HFF-Myc (cell line): ENCODE results near the gene EDC4.

Source experiments
- DNase-seq: peaks from one replicate; pipeline ENCODE4 v3.0.0-alpha.2; 2011; ENCODE audit warnings: low read depth; ENCODE audit errors: extremely low read depth
- H3K4me3 ChIP-seq: replicated peaks from 2 replicates; pipeline ENCODE4 v1.5.1; 2011; ENCODE audit warnings: low read depth, mild to moderate bottlenecking, control low read depth, low read length
- TF ChIP-seq, protein P1 (sequence below): IDR thresholded peaks from 2 replicates; pipeline ENCODE4 v1.5.1; 2012; ENCODE audit warnings: mild to moderate bottlenecking, low read depth, low read length, control low read depth; ENCODE audit errors: missing control alignments

The EDC4 gene

DNA sequence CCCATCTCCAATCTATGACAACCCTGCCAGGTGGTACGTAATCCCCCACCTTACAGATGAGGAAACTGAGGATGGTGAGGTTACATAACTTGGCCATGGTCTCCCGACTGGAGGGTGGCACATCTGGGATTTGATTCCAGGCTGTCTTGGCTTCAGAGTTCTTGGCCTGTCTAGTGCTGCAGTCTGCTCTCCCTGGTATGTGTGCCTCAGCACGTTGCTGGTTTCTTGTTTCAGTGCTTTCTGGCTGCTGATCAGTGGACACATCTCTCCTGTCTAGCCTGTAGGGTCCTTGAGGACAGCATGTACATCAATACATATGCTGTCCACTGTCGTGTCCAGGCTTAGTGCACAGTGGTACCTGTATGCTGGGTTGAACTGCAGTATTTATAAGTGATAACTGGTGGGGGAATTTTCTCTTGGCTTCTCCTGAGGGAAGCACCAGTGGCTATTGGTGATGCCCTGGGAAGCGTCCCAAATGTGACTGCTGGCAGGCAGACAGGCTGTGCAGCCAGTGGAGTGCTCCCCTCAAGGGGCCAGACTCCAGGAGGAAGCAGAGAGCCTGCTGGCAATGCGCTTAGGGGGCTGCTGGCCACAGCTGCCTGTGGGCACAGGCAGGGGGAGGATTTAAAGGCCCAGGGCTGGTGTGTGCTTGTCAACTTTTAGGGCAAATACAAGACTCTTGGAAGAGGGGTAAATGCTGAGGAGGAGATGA lies 44.4 kb downstream of the EDC4 start:
- no peak for DNase-seq
- no peak overlapping the region for H3K4me3 ChIP-seq
- TF ChIP-seq, protein P1, sequence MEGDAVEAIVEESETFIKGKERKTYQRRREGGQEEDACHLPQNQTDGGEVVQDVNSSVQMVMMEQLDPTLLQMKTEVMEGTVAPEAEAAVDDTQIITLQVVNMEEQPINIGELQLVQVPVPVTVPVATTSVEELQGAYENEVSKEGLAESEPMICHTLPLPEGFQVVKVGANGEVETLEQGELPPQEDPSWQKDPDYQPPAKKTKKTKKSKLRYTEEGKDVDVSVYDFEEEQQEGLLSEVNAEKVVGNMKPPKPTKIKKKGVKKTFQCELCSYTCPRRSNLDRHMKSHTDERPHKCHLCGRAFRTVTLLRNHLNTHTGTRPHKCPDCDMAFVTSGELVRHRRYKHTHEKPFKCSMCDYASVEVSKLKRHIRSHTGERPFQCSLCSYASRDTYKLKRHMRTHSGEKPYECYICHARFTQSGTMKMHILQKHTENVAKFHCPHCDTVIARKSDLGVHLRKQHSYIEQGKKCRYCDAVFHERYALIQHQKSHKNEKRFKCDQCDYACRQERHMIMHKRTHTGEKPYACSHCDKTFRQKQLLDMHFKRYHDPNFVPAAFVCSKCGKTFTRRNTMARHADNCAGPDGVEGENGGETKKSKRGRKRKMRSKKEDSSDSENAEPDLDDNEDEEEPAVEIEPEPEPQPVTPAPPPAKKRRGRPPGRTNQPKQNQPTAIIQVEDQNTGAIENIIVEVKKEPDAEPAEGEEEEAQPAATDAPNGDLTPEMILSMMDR, result no peak

DNA sequence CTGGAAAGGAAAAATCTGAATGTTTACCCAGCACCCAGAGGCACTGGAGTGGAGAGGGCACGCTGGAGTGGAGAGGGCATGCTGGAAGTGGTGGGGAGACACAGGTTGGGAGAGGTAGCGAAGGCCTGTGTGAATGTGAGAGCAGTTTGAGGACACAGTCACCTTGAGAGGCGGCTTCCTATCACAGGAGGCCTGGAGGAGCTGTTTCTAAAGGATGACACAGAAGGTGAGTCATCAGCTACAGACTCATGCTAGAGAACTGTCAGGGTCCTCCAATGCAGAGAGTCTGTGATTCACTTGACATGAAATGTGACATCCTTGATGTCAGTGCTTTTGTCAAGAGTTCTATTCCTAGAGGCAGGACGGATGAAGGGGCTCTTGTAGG lies 45.0 kb downstream of the EDC4 start:
- peak; percentile 40 for DNase-seq

DNA sequence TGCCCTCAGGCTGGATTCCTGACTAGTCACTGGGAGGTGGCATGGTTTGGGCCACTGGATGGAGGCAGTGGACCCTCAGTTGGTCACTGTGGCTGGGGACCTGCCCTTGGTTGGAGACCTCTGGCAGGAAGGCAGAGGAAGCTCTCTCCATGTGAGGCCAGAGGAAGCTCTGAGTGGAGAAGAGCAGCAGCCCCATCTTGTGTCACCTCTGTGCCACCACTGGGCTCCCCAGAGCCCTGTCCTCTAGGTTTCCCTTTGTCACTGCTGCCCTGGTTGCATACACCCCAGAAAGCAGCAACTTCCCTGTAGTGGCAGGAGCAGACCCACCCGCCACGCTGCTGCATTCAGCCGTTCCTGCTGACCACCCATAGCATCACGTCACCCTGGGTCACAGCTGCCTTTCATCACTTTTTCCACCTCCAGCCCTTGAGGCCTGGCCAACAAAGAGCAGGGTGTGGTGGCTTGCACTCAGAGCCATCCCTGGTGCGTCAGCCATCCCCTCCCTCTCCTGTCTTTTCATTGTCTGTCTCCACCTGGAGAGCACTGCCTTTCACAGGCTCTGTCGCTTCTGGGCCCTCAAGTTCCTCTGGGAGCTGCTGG lies 46.9 kb downstream of the EDC4 start:
- H3K4me3 ChIP-seq, result no peak overlapping the region
- no peak for DNase-seq
- TF ChIP-seq, protein P1, result peak; percentile 7

More for the DNA sequence above, 45.0 kb downstream of the EDC4 start:
- no peak overlapping the region for H3K4me3 ChIP-seq
- TF ChIP-seq, protein P1, result no peak

DNA sequence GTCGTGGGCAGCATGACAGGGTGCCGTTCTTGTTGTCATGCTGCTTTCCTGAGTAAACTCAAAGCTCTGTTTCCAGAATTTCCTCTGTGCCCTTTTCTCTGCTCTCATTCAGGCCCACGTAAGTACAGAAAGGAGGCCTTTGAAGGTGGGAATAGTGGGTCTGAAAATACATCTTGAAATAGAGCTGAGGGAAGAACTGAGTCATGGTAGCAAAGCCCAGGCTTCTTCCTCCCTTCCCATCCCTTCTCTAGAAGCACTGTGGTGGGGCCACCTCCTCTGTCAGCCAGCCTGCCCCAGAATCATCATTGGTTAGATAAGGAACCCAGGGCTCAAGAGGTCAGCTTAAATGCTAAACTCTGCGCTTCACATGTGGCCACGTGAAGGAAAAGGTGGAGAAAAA lies 49.4 kb downstream of the EDC4 start:
- no peak overlapping the region for H3K4me3 ChIP-seq
- TF ChIP-seq, protein P1, result no peak
- no peak for DNase-seq

DNA sequence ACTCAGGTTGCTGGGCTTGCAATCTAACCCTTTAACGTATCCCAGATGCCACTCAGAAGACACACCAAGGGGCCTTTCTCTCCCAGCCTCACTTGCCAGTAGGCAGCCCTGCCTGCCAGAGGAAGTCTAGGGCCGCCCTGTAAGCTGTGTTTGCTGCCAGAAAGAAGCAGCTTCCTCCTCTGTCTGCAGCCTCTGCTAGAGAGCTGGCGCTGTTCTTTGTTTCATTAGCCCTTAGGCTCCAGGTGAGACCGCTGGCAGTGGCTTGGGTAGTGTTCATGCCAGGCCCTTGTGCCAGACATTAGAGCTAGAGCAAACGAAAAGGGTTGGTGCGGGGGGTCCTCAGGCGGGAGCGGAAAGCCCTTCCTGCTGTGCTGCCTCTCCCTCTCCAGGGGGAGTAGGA lies 49.9 kb downstream of the EDC4 start:
- H3K4me3 ChIP-seq, result no peak overlapping the region
- no peak for DNase-seq
- TF ChIP-seq, protein P1, result no peak

DNA sequence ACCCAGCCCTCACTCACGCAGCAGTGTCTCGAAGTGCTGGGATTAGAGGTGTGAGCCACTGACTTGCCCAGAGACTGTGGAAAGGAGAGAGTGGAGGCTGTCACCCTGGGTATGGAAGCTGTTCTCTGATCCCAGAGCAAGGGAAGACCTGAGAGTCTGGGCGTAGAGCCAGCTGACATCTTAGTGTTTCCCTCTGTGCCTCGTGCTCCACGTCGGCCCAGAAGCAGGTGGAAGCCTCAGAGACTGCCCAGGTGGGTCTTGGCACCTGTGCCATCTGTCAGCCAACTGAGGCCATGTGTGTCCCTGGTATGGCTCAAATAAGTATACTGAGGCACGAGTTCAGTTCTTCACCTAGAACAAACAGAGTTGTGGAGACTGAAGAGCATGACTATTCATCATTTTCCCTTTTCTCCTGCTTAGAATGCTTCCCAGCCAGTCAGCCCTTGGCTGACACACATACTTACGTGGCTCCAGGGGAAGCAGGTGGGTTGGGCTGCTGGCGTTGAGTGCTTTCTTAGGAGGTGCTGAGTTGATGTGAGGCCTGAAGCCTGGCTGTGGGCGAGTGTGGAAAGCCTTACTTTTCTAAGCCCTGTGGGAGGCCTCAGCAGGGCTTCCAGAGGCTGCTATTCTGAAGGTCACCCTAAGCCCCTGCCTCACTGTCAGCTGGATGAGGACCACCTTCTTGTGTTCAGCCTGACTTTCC lies 50.7 kb downstream of the EDC4 start:
- TF ChIP-seq, protein P1, result no peak
- no peak for DNase-seq
- no peak overlapping the region for H3K4me3 ChIP-seq
